Measurements from ENCODE around the gene NAT9. TPM values are rescaled to one million over a fixed set of nuclear protein-coding genes. Genes with fewer than 3 reads are reported as not detected.

NAT9 gene
- total and polyA plus RNA-seq, 2 donors (not counting 1 experiment from before 2014, with no cell fraction given) = 34.7 to 39.6 TPM

GRCh38 chr17:74742153-74742515 lies 34.0 kb downstream of the NAT9 start:
- Histone ChIP-seq H3K27ac (ENCODE audit: insufficient read depth, low read length) (no peak overlapping the region), H3K4me2 (ENCODE audit: extremely low read depth, insufficient read depth, low read length) (no peak overlapping the region), H3K27me3 (ENCODE audit: control insufficient read depth, insufficient read depth, low read length) (peaks cover 19% of the 10 kb centered on the region), H3K9me3 (ENCODE audit: control insufficient read depth, insufficient read depth, low read depth, low read length) (no peaks in the 10 kb centered on the region), H3K36me3 (ENCODE audit: control insufficient read depth, insufficient read depth, low read length) (no peaks in the 10 kb centered on the region), H3K9ac (ENCODE audit: insufficient read depth, low read length) (no peak overlapping the region), H2AFZ (ENCODE audit: low read length) (no peak overlapping the region), H3K4me1 (ENCODE audit: control insufficient read depth, extremely low read depth, insufficient read depth, low read length) (peaks cover 4% of the 10 kb centered on the region), H3K79me2 (ENCODE audit: control insufficient read depth, insufficient read depth, low read length) (no peaks in the 10 kb centered on the region), H4K20me1 (ENCODE audit: control insufficient read depth, extremely low read depth, insufficient read depth, low read length) (no peaks in the 10 kb centered on the region), H3K4me3 (replicated peaks in 1 of 4; ENCODE audit: control extremely low read depth in 1 of 4, insufficient read depth in 1 of 4, low read depth in 3 of 4, low read length in 4 of 4) (no peak overlapping the region)
- DNase-seq (ENCODE audit: low read depth in 2 of 2) = no peak
- TF ChIP-seq, protein P1, sequence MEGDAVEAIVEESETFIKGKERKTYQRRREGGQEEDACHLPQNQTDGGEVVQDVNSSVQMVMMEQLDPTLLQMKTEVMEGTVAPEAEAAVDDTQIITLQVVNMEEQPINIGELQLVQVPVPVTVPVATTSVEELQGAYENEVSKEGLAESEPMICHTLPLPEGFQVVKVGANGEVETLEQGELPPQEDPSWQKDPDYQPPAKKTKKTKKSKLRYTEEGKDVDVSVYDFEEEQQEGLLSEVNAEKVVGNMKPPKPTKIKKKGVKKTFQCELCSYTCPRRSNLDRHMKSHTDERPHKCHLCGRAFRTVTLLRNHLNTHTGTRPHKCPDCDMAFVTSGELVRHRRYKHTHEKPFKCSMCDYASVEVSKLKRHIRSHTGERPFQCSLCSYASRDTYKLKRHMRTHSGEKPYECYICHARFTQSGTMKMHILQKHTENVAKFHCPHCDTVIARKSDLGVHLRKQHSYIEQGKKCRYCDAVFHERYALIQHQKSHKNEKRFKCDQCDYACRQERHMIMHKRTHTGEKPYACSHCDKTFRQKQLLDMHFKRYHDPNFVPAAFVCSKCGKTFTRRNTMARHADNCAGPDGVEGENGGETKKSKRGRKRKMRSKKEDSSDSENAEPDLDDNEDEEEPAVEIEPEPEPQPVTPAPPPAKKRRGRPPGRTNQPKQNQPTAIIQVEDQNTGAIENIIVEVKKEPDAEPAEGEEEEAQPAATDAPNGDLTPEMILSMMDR (conservative IDR thresholded peaks at IDR 0.05 in 1 of 2, IDR thresholded peaks at IDR 0.05 in 1 of 2; ENCODE audit: low read depth in 1 of 2, low read length in 2 of 2) = no peak
- TF ChIP-seq EZH2 (IDR thresholded peaks at IDR 0.05; ENCODE audit: low read length, missing control alignments) = no peak

- Histone ChIP-seq H3K27ac (ENCODE audit: insufficient read depth, low read length) (no peak overlapping the region), H3K36me3 (ENCODE audit: control insufficient read depth, insufficient read depth, low read length) (no peaks in the 10 kb centered on the region), H3K27me3 (ENCODE audit: control insufficient read depth, insufficient read depth, low read length) (peaks cover 19% of the 10 kb centered on the region), H3K9ac (ENCODE audit: insufficient read depth, low read length) (no peak overlapping the region), H3K79me2 (ENCODE audit: control insufficient read depth, insufficient read depth, low read length) (no peaks in the 10 kb centered on the region), H3K4me2 (ENCODE audit: extremely low read depth, insufficient read depth, low read length) (no peak overlapping the region), H3K4me3 (replicated peaks in 1 of 4; ENCODE audit: control extremely low read depth in 1 of 4, insufficient read depth in 1 of 4, low read depth in 3 of 4, low read length in 4 of 4) (no peak overlapping the region), H3K9me3 (ENCODE audit: control insufficient read depth, insufficient read depth, low read depth, low read length) (no peaks in the 10 kb centered on the region), H3K4me1 (ENCODE audit: control insufficient read depth, extremely low read depth, insufficient read depth, low read length) (no peaks in the 10 kb centered on the region), H4K20me1 (ENCODE audit: control insufficient read depth, extremely low read depth, insufficient read depth, low read length) (no peaks in the 10 kb centered on the region), H2AFZ (ENCODE audit: low read length) (no peak overlapping the region)
- no peak for DNase-seq (ENCODE audit: low read depth in 2 of 2)
- TF ChIP-seq, protein P1 (conservative IDR thresholded peaks at IDR 0.05 in 1 of 2, IDR thresholded peaks at IDR 0.05 in 1 of 2; ENCODE audit: low read depth in 1 of 2, low read length in 2 of 2) = no peak
- no peak for TF ChIP-seq EZH2 (IDR thresholded peaks at IDR 0.05; ENCODE audit: low read length, missing control alignments)
Measured at GRCh38 chr17:74740641-74741387, 35.3 kb downstream of the NAT9 start.

DNA sequence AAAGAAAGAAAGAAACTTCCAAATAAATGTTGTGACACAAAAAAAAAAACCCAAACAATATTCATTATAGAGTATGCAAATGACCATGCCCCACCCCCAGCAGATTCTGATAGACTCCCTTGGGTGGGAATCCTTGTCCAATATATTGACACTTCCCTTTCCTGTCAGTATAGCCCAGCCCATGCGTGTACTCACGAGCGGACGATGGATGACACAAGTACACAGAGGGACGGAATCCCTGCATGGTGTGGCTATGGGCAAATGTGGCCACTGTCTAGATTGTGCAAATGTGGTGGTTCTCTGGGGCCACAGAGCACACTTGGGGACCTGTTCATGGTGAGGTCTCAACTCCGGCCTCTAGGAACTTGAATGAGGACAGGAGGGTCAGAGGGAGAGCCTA lies 36.0 kb downstream of the NAT9 start:
- no peaks in the 10 kb centered on the region for H3K9me3 ChIP-seq (ENCODE audit: control insufficient read depth, insufficient read depth, low read depth, low read length)

More for the DNA sequence above, 36.0 kb downstream of the NAT9 start:
- Histone ChIP-seq H3K27me3 (ENCODE audit: control insufficient read depth, insufficient read depth, low read length) (peaks cover 19% of the 10 kb centered on the region), H3K79me2 (ENCODE audit: control insufficient read depth, insufficient read depth, low read length) (no peaks in the 10 kb centered on the region), H3K4me2 (ENCODE audit: extremely low read depth, insufficient read depth, low read length) (no peak overlapping the region), H2AFZ (ENCODE audit: low read length) (no peak overlapping the region), H3K4me1 (ENCODE audit: control insufficient read depth, extremely low read depth, insufficient read depth, low read length) (no peaks in the 10 kb centered on the region), H3K36me3 (ENCODE audit: control insufficient read depth, insufficient read depth, low read length) (no peaks in the 10 kb centered on the region), H3K4me3 (replicated peaks in 1 of 4; ENCODE audit: control extremely low read depth in 1 of 4, insufficient read depth in 1 of 4, low read depth in 3 of 4, low read length in 4 of 4) (no peak overlapping the region), H3K27ac (ENCODE audit: insufficient read depth, low read length) (no peak overlapping the region), H4K20me1 (ENCODE audit: control insufficient read depth, extremely low read depth, insufficient read depth, low read length) (no peaks in the 10 kb centered on the region), H3K9ac (ENCODE audit: insufficient read depth, low read length) (no peak overlapping the region)
- TF ChIP-seq, protein P1 (conservative IDR thresholded peaks at IDR 0.05 in 1 of 2, IDR thresholded peaks at IDR 0.05 in 1 of 2; ENCODE audit: low read depth in 1 of 2, low read length in 2 of 2) = no peak
- TF ChIP-seq EZH2 (IDR thresholded peaks at IDR 0.05; ENCODE audit: low read length, missing control alignments) = no peak
- DNase-seq (ENCODE audit: low read depth in 2 of 2) = no peak
